Neural cell (in vitro differentiated cells): ENCODE data around the gene TET2. TPM values are rescaled to one million over a fixed set of nuclear protein-coding genes. Genes with fewer than 3 reads are reported as not detected.
A peak's percentile ranks its signal among the peaks of the same experiment; 100 is the strongest.

Source experiments
- H2AFZ ChIP-seq: fragments of 200-600, 300-800 bp; sonication (generic), shearing (Covaris generic); 2 replicates; pipeline ENCODE4 v1.6.0; 2014; ENCODE audit warnings: low read depth, mild to moderate bottlenecking, antibody characterized with exemption, low read length, moderate library complexity
- H3F3A ChIP-seq: fragments of 200-600 bp; shearing (Covaris generic); 2 replicates; pipeline ENCODE4 v1.6.1; 2016; ENCODE audit warnings: mild to moderate bottlenecking, moderate library complexity, mixed read lengths, antibody characterized with exemption, low read length; ENCODE audit not compliant: insufficient read depth, poor library complexity, severe bottlenecking
- H3K27ac ChIP-seq: fragments of 200-600, 300-800 bp; sonication (generic), shearing (Covaris generic); 2 replicates; pipeline ENCODE4 v1.5.1; 2014; ENCODE audit warnings: mild to moderate bottlenecking, low read length, moderate library complexity
- H3K27me3 ChIP-seq: fragments of 300-800, 200-600 bp; sonication (generic), shearing (Covaris generic); 2 replicates; pipeline ENCODE4 v1.6.0; 2014; ENCODE audit warnings: mild to moderate bottlenecking, low read depth, low read length, moderate library complexity; ENCODE audit not compliant: insufficient read depth
- H3K36me3 ChIP-seq: fragments of 300-800, 200-600 bp; sonication (generic), shearing (Covaris generic); 2 replicates; pipeline ENCODE4 v1.5.1; 2014; ENCODE audit warnings: mild to moderate bottlenecking, antibody characterized with exemption, low read length, moderate library complexity; ENCODE audit not compliant: insufficient read depth
- H3K4me2 ChIP-seq: fragments of 300-800, 200-600 bp; sonication (generic), shearing (Covaris generic); 2 replicates; pipeline ENCODE4 v1.6.0; 2014; ENCODE audit warnings: mild to moderate bottlenecking, low read length
- H3K4me3 ChIP-seq: fragments of 300-800, 200-600 bp; sonication (generic), shearing (Covaris generic); 2 replicates; pipeline ENCODE4 v1.5.1; 2014; ENCODE audit warnings: mild to moderate bottlenecking, low read length, moderate library complexity
- H3K79me2 ChIP-seq: fragments of 200-600 bp; shearing (Covaris generic); replicated peaks from 2 replicates; pipeline ENCODE4 v1.6.0; 2014; ENCODE audit warnings: mild to moderate bottlenecking, low read length, moderate library complexity; ENCODE audit not compliant: insufficient read depth
- H3K9ac ChIP-seq: fragments of 300-800, 200-600 bp; sonication (generic), shearing (Covaris generic); 2 replicates; pipeline ENCODE4 v1.6.1; 2016; ENCODE audit warnings: mild to moderate bottlenecking, low read length, mixed read lengths
- H3K9me2 ChIP-seq: fragments of 200-600 bp; shearing (Covaris generic); 2 replicates; pipeline ENCODE4 v1.6.1; 2016; ENCODE audit warnings: mild to moderate bottlenecking, low read length, mixed read lengths; ENCODE audit not compliant: insufficient read depth
- H3K9me3 ChIP-seq: fragments of 200-600, 300-800 bp; sonication (generic), shearing (Covaris generic); 2 replicates; pipeline ENCODE4 v1.6.1; 2016; ENCODE audit warnings: mild to moderate bottlenecking, mixed run types, low read length, moderate library complexity, mixed read lengths
- H4K20me1 ChIP-seq: fragments of 200-600 bp; shearing (Covaris generic); 2 replicates; pipeline ENCODE4 v1.6.1; 2016; ENCODE audit warnings: mild to moderate bottlenecking, mixed run types; ENCODE audit not compliant: insufficient read depth
- EP300 ChIP-seq: fragments of 450-650 bp; conservative IDR thresholded peaks from 2 replicates; pipeline ENCODE4 v1.6.1; 2014; ENCODE audit warnings: antibody characterized with exemption, mild to moderate bottlenecking, moderate library complexity; ENCODE audit not compliant: poor library complexity, severe bottlenecking
- EZH2 ChIP-seq: fragments of 200-600, 300-800 bp; shearing (Covaris generic), sonication (generic); IDR thresholded peaks from 2 replicates; pipeline ENCODE4 v1.6.1; 2014; ENCODE audit warnings: antibody characterized with exemption, low read length, borderline replicate concordance, mild to moderate bottlenecking; ENCODE audit not compliant: insufficient read depth, poor library complexity, severe bottlenecking
- MXI1 ChIP-seq: fragments of 450-650 bp; conservative IDR thresholded peaks from 2 replicates; pipeline ENCODE4 v1.6.1; 2014; ENCODE audit warnings: antibody characterized with exemption, mild to moderate bottlenecking; ENCODE audit not compliant: poor library complexity, severe bottlenecking
- POLR2AphosphoS5 ChIP-seq: IDR thresholded peaks from 2 replicates; pipeline ENCODE4 v1.6.1; 2012
- RAD21 ChIP-seq: fragments of 450-650 bp; conservative IDR thresholded peaks from 2 replicates; pipeline ENCODE4 v1.6.1; 2014; ENCODE audit warnings: antibody characterized with exemption, mild to moderate bottlenecking, moderate library complexity
- SMC3 ChIP-seq: fragments of 450-650 bp; conservative IDR thresholded peaks from 2 replicates; pipeline ENCODE4 v1.6.1; 2014; ENCODE audit warnings: antibody characterized with exemption, mild to moderate bottlenecking, moderate library complexity; ENCODE audit not compliant: poor library complexity
- TAF1 ChIP-seq: IDR thresholded peaks from 2 replicates; pipeline ENCODE4 v1.6.1; 2012; ENCODE audit warnings: low read depth
- polyA plus RNA-seq: library from polyadenylated mRNA; depleted of rRNA; stranded (reverse); fragments of >200 nt; gene quantifications from 2 replicates; pipeline ENCODE4 v1.2.3, GENCODE V29; 2014
- TF ChIP-seq, protein P1 (sequence below): IDR thresholded peaks from 2 replicates; pipeline ENCODE4 v1.6.1; 2012; ENCODE audit warnings: borderline replicate concordance
- TF ChIP-seq, protein P2 (sequence below): fragments of 450-650 bp; IDR thresholded peaks from 2 replicates; pipeline ENCODE4 v1.5.1; 2014; ENCODE audit warnings: antibody characterized with exemption, mild to moderate bottlenecking, moderate library complexity; ENCODE audit not compliant: poor library complexity, severe bottlenecking

Gene TET2
- polyA plus RNA-seq, 1 donor from 2014 or later = 27.1 TPM

DNA sequence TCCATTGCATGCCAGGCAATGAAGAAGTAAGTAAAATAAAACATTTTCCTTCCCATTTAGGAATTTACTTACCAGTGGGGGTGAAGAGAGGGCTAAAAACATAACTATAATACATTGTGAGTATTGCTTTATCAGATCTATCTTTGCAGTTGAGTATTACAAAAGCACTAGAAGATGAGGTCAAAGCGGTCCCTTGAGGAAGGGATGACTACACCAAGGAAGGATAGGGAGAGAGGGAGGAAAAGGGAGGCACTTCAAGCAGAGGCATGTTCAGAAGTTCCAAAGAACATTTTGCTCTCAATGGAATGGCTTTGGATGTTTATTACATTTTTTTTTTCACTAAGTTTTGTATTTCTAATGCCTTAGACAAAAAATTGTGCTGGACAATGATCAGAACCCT is 127.8 kb downstream of the TET2 start:
- Histone ChIP-seq H3K27me3 (no peaks in the 10 kb centered on the region), H4K20me1 (no peaks in the 10 kb centered on the region), H3K9me2 (no peaks in the 10 kb centered on the region), H3K4me2 (no peak overlapping the region), H3K4me3 (no peak overlapping the region), H3K27ac (no peak overlapping the region), H3F3A (no peaks in the 10 kb centered on the region), H3K79me2 (no peaks in the 10 kb centered on the region), H3K9me3 (no peaks in the 10 kb centered on the region), H2AFZ (no peak overlapping the region), H3K36me3 (peaks cover 23% of the 10 kb centered on the region), H3K9ac (no peak overlapping the region)
- TF ChIP-seq SMC3 = no peak
- TF ChIP-seq RAD21 = no peak
- TF ChIP-seq EZH2 = no peak
- TF ChIP-seq MXI1 = no peak
- no peak for TF ChIP-seq POLR2AphosphoS5
- no peak for TF ChIP-seq EP300
- TF ChIP-seq, protein P1, sequence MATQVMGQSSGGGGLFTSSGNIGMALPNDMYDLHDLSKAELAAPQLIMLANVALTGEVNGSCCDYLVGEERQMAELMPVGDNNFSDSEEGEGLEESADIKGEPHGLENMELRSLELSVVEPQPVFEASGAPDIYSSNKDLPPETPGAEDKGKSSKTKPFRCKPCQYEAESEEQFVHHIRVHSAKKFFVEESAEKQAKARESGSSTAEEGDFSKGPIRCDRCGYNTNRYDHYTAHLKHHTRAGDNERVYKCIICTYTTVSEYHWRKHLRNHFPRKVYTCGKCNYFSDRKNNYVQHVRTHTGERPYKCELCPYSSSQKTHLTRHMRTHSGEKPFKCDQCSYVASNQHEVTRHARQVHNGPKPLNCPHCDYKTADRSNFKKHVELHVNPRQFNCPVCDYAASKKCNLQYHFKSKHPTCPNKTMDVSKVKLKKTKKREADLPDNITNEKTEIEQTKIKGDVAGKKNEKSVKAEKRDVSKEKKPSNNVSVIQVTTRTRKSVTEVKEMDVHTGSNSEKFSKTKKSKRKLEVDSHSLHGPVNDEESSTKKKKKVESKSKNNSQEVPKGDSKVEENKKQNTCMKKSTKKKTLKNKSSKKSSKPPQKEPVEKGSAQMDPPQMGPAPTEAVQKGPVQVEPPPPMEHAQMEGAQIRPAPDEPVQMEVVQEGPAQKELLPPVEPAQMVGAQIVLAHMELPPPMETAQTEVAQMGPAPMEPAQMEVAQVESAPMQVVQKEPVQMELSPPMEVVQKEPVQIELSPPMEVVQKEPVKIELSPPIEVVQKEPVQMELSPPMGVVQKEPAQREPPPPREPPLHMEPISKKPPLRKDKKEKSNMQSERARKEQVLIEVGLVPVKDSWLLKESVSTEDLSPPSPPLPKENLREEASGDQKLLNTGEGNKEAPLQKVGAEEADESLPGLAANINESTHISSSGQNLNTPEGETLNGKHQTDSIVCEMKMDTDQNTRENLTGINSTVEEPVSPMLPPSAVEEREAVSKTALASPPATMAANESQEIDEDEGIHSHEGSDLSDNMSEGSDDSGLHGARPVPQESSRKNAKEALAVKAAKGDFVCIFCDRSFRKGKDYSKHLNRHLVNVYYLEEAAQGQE = no peak
- no peak for TF ChIP-seq TAF1
- TF ChIP-seq, protein P2, sequence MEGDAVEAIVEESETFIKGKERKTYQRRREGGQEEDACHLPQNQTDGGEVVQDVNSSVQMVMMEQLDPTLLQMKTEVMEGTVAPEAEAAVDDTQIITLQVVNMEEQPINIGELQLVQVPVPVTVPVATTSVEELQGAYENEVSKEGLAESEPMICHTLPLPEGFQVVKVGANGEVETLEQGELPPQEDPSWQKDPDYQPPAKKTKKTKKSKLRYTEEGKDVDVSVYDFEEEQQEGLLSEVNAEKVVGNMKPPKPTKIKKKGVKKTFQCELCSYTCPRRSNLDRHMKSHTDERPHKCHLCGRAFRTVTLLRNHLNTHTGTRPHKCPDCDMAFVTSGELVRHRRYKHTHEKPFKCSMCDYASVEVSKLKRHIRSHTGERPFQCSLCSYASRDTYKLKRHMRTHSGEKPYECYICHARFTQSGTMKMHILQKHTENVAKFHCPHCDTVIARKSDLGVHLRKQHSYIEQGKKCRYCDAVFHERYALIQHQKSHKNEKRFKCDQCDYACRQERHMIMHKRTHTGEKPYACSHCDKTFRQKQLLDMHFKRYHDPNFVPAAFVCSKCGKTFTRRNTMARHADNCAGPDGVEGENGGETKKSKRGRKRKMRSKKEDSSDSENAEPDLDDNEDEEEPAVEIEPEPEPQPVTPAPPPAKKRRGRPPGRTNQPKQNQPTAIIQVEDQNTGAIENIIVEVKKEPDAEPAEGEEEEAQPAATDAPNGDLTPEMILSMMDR = no peak

- no peaks in the 10 kb centered on the region for H4K20me1 ChIP-seq
- H2AFZ ChIP-seq = no peak overlapping the region
- no peak overlapping the region for H3K4me3 ChIP-seq
- no peak for TF ChIP-seq SMC3
- no peak for TF ChIP-seq RAD21
- no peak for TF ChIP-seq POLR2AphosphoS5
- no peak for TF ChIP-seq MXI1
- TF ChIP-seq EP300 = no peak
- TF ChIP-seq TAF1 = no peak
- TF ChIP-seq, protein P2 = no peak
- peaks cover 22% of the 10 kb centered on the region for H3K36me3 ChIP-seq
- H3K27ac ChIP-seq = peak overlapping the region; percentile 78
- no peak overlapping the region for H3K4me2 ChIP-seq
- no peaks in the 10 kb centered on the region for H3K79me2 ChIP-seq
- H3K9ac ChIP-seq = no peak overlapping the region
- H3K9me3 ChIP-seq = no peaks in the 10 kb centered on the region
- H3K27me3 ChIP-seq = no peaks in the 10 kb centered on the region
- H3K9me2 ChIP-seq = no peaks in the 10 kb centered on the region
- H3F3A ChIP-seq = no peaks in the 10 kb centered on the region
Observed at GRCh38 chr4:105276361-105277104, 129.9 kb downstream of the TET2 start.
